Right ventricle myocardium superior (tissue), 1 donor: ENCODE results near the gene PRKAR1A. TPM values are rescaled to one million over a fixed set of nuclear protein-coding genes. Genes with fewer than 3 reads are reported as not detected.

ENCODE experiments used
- ATAC-seq: fragments of 200-7000 bp; cut with Tn5 transposase; one replicate; pipeline ENCODE4 v1.9.1; 2020; ENCODE audit warnings: mild to moderate bottlenecking; ENCODE audit not compliant: poor library complexity
- DNase-seq: peaks from one replicate; pipeline ENCODE4 v3.0.0-alpha.2; 2020
- intact Hi-C: fragments of 100-400 bp; cut with DNase I; formaldehyde crosslinking; loops from one replicate; pipeline ENCODE4 v1.11.2; 2022
- total RNA-seq: library from RNA; stranded (reverse); fragmentation: NEBNext Ultra II Directional; extraction: Animal tissue kit (Norgen Biotek cat#: 25700); gene quantifications from one replicate; pipeline ENCODE4 v1.2.1, GENCODE V29; 2021
- donor health status: DM: no; HTN: yes; CAD: no; lungs with severe emphysema.

The PRKAR1A gene
- total RNA-seq, 1 donor from 2014 or later = 607 TPM

- no peak for DNase-seq
- ATAC-seq = no peak
- intact Hi-C loops = no loop called here
These were observed 76.1 kb downstream of the PRKAR1A start for GRCh38 chr17:68588362-68588761.

- no peak for DNase-seq
- intact Hi-C loops = no loop called here
- no peak for ATAC-seq
These were observed 76.9 kb downstream of the PRKAR1A start for GRCh38 chr17:68589086-68589485.

- ATAC-seq (peak; percentile 49), DNase-seq (peak; percentile 68)
- intact Hi-C loops = no loop called here
These were observed 79.4 kb downstream of the PRKAR1A start for GRCh38 chr17:68591583-68591982.

GRCh38 chr17:68592009-68592408 lies 79.8 kb downstream of the PRKAR1A start:
- intact Hi-C loops = no loop called here
- ATAC-seq (no peak), DNase-seq (no peak)

- intact Hi-C loops = no loop called here
- ATAC-seq (no peak), DNase-seq (no peak)
These were observed 80.7 kb downstream of the PRKAR1A start for GRCh38 chr17:68592682-68593641.

- DNase-seq (no peak), ATAC-seq (no peak)
- intact Hi-C loops = no loop called here
These were observed 82.3 kb downstream of the PRKAR1A start for GRCh38 chr17:68594552-68594951.

GRCh38 chr17:68595496-68595895 lies 83.3 kb downstream of the PRKAR1A start:
- DNase-seq (peak; percentile 45), ATAC-seq (peak; percentile 10)
- intact Hi-C loops = no loop called here

GRCh38 chr17:68595986-68596385 lies 83.8 kb downstream of the PRKAR1A start:
- ATAC-seq (no peak), DNase-seq (no peak)
- intact Hi-C loops = no loop called here

- no peak for DNase-seq
- no peak for ATAC-seq
- intact Hi-C loops = no loop called here
These were observed 84.2 kb downstream of the PRKAR1A start for GRCh38 chr17:68596411-68596945.

GRCh38 chr17:68598074-68598473 lies 85.8 kb downstream of the PRKAR1A start:
- ATAC-seq (no peak), DNase-seq (no peak)
- intact Hi-C loops = no loop called here

- no peak for ATAC-seq
- intact Hi-C loops = no loop called here
- no peak for DNase-seq
These were observed 86.3 kb downstream of the PRKAR1A start for GRCh38 chr17:68598545-68598961.

- intact Hi-C loops = no loop called here
- no peak for ATAC-seq
- DNase-seq = no peak
These were observed 86.9 kb downstream of the PRKAR1A start for GRCh38 chr17:68599091-68599490.

GRCh38 chr17:68599552-68600066 lies 87.4 kb downstream of the PRKAR1A start:
- DNase-seq (no peak), ATAC-seq (peak; percentile 7)
- intact Hi-C loops = no loop called here

- DNase-seq (peak; percentile 75), ATAC-seq (peak; percentile 77)
- intact Hi-C loops = no loop called here
These were observed 88.1 kb downstream of the PRKAR1A start for GRCh38 chr17:68600067-68600930.

Other genes with a start within 250 kb of the PRKAR1A start
- gene SLC16A6, start 221.3 kb upstream of the PRKAR1A start, total RNA-seq = 0.16 TPM
- 3.1 TPM for gene ARSG, start 220.9 kb upstream of the PRKAR1A start, total RNA-seq
- gene WIPI1, start 54.9 kb upstream of the PRKAR1A start, total RNA-seq = 63.7 TPM
- gene FAM20A, start 88.9 kb downstream of the PRKAR1A start, total RNA-seq = 5.0 TPM